Fibroblast of skin of left quadriceps (primary cell): ENCODE results near the gene ALG14.
"Not testable (repeated sequence)": the region's sequence is repeated elsewhere in the genome, so short reads cannot be mapped to it uniquely, and the experiment has no call there.

Source experiments
- DNase-seq, 2 experiments: peaks; one replicate each; pipeline ENCODE4 v3.0.0-alpha.2; 2013; ENCODE audit warnings: low read depth in 2 of 2

The ALG14 gene, protein sequence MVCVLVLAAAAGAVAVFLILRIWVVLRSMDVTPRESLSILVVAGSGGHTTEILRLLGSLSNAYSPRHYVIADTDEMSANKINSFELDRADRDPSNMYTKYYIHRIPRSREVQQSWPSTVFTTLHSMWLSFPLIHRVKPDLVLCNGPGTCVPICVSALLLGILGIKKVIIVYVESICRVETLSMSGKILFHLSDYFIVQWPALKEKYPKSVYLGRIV

DNA sequence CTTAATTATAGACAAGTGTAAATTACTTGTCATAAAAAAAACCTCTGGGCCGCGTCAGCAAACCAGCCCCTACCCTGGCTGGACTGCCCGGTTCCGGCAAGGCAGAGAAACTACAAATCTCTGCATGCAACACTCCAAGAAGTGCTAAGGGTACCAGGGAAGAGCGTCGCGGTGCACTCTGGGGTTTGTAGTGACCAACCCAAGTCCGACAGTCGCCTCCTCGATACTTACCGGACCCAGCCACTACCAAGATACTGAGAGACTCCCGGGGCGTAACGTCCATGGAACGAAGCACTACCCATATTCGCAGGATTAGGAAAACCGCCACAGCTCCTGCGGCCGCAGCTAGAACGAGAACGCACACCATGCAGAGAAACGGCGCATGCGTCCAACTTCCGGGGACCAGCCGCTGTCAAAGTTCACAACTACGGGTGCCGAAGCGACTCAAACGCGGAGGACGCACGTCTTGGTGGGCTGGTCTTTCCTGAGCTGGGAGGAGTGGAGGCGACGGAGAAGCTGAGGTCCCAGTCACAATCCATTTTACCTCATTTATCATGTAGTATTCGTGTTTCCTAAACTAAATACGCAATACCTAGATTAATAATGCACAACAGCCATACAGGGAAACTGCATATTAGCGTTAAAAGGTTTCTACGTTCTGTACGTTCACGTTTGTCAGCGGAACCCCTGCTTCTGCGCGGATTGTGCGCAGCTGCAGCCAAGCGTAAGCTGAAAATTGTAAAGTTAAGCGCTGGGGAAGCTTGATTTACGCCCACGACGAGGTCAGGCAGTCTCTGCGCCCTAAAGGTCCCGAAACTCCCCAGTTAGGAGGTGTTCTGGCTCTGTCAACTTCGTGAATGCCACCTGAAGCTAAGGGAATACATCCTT lies at the start of gene ALG14:
TSS of gene ALG14 (minus strand) at position 420 of the 888 bp plus-strand sequence. CDS start at position 367, 53 bp downstream.
- peak; percentile 90 to 92 for DNase-seq

DNA sequence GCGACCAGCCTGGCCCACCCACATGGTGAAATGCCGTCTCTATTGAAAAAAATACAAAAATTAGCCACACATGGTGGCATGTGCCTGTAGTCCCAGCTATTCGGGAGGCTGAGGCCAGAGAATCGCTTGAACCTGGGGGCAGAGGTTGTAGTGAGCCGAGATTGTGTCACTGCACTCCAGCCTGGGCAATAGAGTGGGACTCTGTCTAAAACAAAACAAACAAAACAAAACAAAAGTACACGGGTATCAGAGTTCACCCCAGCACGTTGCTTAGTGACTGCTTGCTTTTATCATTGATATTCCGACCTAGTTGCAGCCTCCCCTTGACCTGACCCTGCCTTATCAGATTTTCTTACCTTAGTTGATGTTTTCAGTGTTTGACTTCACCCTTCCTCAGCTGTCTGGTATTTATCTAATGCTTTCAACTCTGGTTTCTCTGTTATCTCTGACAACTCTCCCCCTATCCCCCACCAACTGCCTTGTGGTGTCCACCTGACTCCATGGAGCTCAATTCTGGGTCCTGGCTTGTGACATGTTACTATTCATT lies 49.5 kb upstream of the ALG14 start:
- no peak for DNase-seq

DNA sequence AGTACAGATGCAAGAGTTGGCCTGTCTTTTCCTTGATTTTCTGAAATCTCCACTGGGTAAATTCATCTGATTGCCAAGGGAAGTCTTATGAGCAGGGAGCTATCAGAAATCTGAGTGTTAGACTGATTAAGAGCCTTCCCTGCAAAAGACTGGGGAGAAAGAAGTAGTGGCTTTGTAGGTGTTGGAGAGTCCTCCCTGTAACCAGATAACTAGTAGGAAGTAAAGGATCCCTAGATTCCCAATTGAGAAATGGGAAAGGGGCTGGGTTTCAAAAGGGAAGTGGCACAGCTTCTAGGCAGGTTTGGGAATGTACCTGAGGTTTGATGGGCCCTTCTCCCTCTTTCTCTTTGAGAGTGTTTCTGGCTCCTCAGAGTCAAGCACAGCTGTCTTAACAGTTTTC lies 46.5 kb upstream of the ALG14 start:
- no peak for DNase-seq

DNA sequence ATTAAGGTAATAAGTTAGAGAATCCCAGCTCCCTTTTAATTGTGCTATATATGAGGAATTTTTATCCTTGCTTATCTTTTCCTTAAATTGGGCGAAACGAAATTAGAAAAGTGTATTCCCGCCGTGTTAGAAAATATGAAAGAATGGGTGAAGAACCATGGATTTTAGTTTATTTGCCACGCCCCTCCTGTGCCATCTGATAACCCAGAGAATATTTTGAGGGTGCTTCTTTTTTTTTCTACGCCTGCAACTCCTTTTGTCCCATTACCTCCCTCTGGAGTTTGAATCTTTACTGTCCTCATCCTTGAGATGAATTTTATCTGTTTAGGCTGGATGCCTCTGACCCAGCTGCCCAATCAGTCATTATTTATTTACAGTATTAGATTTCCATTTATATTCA lies 46.0 kb upstream of the ALG14 start:
- no peak for DNase-seq

DNA sequence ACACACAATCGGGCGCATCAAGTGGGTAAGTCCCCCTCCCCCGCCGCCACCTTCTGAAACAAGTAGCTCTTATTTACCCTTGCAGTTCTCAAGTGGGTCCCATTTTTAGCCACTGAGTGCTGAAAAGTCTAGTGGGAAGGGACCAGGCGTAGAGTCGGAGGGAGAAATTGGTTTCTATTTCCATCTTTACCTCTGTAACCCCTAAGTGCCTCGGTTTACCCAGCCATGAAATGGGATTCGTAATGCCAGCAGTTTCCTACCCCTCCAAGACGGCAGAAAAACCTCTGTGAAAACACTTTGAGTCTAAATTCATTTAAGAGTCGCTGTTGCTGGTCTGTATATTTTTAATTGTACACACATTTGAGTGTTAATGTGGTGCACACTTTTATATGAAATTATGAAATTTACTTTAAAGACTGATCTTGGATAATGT lies 45.3 kb upstream of the ALG14 start:
- no peak for DNase-seq

DNA sequence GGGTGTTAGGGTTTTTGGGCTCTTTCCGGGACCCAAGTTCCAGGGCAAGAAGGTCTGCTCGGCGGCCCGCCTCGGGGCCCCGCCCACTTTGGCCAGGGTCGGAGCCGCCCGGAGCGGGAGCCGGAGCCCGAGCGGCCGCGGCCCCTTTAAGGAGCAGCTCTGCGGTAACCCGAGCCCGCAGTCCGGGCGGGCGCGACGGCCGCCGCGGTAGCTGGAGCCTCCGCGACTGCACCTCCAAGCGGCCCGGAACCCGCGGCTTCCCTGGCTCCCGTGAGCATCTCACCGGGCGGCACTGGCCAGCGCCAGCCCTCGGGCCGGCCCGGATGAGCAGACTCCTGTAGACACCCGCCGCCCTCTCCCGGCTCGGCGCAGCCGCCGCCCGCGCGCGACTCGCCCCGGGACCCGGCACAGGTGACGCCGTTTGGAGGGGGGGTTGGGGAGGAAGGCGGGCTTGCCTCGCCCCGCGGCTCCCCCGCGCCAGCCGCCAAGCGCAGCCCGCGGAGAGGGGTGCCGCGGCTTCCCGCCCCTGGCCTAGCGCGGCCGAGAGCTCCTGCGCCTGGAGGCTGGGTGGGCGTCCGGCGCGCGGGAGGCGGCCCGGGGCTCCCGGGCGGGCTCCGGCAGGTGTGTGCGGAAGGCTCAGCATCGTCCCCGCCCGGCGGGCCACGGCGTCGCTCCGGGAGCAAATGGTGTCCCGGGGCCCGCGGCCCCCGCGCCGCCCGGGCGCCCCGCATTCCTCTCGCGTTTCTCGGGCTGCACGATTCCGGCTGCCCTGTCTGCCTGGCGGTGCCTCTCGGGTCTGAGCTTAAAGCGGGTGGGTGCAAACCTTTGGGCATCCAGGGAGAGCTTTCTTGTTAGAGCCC lies 44.7 kb upstream of the ALG14 start, which contains the start of gene TLCD4:
TSS of gene TLCD4 (plus strand) at position 149 of the 860 bp plus-strand sequence. CDS start 26,547 bp downstream, outside the sequence.
- no peak for DNase-seq

DNA sequence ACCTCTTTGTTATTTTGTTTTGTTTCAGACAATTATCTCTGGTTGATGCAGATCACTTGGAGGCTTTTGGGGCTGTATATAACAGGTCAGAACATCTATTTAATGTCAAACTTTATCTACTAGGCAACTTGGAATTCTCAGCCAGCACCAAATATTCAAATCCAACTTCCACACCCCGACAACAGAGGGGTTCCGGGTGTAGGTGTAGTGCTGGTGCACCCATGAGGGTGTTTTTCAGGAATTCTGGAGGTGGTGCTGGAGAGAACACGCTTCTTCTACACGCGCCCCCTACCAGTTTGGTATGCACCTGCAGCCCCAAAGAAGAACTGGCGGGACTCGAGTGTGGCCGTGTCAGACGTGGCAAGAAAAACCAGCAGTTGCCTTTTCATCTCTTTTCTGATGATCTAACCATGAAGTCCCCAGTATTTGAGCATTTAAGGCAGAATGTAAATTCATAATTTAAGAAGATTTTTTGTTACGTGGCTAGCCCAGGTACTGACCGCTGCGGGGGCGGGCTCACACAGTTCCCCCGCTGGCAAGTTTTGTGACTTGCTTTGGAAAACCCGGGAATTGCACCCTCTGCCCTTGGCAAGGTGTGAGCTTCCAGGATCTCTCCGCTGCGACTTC lies 43.9 kb upstream of the ALG14 start:
- peak in 1 of 2 experiments; percentile 6 for DNase-seq

DNA sequence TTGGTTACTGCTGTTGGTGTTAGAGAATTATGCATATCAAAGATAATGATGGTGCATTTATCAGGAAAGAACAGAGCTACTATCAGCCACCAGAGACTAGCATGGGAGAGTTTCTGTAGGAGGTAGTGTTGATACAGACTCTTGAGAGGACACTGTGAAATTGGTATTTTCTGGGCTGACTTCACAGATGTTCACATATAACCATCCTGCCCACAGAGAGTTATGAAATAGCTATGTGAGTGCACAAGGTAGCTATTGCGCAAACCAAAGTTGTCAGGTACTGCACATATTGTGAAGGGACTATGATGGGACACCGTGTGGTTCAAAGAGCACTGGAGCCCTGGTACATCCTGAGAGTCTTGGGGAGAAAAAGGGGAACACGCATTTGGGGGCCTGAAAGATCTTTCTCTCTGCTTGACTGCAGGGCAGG lies 43.0 kb upstream of the ALG14 start:
- no peak for DNase-seq

DNA sequence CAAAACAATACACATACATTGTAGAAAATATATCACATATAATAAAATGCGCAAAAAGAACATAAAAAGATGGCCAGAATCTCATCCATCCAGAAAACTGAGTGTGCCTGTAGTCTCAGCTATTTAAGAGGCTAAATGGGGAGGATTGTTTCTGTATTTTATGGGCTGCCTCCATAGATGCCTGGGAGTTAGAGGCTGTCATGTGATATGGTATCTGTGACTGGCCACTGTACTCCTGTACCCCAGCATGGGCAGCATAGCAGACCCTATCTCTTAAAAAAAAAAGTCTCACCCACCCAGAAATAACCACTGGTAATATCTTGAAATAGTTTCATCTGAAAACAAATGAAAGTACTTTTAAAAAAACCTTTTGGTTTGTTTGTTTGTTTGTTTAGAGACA lies 40.9 kb upstream of the ALG14 start:
- DNase-seq = no peak

DNA sequence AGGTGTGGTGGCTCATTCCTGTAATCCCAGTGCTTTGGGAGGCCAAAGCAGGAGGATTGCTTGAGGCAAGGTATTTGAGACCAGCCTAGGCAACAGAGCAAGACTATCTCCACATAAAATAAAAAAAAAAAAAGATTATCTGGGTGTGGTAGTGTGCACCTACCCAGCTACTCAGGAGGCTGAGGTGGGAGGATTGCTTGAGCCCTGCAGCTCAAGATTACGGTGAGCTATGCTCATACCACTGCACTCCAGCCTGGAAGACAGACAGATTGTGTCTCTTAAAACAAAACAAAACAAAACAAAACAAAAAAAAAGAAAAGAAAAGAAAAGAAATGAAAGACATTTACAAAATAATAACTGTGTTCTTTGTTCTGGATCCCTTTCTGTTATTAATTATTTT lies 38.3 kb upstream of the ALG14 start:
- DNase-seq = no peak

DNA sequence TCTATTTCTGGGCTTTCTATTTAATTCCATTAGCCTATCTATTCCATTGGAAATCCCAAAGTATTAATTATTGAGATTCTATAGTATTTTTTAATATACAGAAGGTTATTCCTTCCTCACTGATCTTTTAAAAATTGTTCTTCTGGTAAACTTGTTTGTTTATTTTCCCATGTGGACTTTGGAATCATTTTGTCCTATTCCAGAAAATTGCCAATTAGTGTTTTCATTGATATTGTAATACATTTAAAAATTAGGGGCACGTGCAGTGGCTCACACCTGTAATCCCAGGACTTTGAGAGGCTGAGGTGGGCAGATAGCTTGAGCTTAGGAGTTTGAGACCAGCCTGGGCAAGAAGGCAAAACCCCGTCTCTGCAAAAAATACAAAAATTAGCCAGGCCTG lies 36.0 kb upstream of the ALG14 start:
- no peak for DNase-seq

DNA sequence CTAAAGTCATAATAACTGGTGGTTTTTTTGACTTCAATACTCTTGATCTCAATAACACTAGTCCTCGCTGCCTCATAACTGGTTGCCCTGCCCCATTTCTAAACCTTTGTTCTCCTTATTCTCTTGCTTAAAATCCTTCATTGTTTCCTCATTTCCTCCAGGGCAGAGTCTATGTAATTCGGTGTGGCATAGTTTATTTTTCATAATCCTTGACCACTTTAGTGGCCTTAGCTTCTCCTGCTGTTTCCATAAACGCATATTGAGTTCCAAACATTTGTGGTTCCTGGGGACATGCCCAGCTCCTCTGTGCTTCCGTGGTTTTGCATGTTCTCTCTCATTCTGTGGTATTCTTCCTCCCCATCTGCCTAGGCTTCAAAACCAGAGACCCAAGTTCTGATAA lies 25.4 kb upstream of the ALG14 start:
- DNase-seq = no peak

DNA sequence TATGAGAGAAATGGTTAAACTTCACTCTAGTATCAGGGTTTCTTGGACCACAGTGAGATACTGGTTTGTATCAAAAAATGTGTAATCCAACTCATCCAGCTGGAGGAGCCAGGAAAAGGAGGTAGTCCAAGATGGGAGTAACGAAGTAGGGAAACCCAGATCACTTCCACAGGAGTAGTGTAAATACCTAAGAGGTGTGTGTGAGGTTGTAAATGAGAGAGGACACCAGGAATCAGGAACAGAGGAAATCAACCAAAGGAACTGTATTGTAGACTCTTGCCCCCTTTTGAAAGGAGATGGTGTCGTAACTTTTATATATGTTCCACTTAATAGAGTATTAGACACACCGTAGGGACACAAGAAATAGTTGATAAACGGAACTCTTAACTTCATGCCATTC lies 24.7 kb upstream of the ALG14 start:
- no peak for DNase-seq

DNA sequence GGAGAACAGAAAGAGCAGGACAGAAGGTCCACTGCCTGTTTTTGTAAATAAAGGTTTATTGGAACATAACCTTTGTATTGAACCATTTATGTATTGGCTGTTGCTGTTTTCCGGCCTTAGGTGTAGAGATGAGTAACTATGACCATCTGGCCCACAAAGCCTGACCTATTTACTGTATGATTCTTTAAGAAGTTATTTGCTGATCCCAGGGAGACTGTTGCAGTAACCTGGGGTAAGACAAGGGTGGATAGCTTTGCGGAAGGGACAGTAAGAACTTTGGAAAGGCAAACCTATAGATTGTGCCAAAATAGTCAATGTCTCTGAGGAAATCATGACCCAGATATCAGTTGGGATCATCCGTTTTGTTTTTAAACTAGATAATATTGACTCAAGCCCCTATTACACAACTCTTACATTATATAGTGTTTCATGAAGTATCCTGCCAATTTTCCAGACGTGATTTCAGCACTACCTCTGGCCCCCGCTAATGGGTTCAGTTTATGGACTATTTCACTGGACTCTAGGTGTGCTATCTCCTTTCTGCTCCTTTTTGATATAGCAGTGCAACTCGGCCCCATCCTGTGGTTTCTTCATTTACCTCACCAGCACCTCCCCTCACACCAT lies 23.6 kb upstream of the ALG14 start:
- DNase-seq = no peak

DNA sequence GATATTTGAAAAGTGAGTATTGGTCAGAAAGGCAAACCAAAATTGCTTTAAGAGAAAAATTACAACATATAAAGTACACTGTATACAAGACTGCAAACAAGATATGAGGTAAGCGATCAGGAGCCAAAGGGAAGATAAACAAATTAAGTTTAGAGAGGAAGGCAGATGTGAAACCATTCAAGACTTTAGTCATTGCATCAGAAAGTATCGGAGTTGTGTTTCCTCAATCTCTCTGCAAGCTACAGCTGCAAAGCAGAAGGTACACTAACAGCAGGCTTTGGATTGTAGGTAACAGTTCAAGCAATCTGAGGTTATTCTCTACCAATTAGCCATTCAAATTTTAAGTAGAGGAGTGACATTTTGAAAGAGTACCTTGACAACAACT lies 23.1 kb upstream of the ALG14 start:
- DNase-seq = no peak

DNA sequence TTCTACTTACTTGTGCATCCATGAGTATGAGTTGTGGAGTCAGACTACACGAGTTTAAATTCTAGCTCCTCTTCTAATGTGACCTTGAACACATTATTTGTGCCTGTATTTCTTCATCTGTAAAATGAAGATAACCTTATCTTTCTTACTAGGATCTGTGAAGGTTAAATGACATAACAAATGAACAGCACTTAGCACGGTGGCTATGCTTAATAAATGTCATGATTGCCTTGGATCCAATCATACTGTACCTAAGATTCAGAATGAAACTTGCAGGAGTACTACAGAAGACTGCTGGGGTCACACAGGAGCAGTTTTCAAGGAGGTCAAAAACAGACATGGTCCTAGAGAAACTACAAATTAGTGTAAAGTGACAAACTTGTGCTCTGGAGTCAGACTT lies 22.2 kb upstream of the ALG14 start:
- no peak for DNase-seq

DNA sequence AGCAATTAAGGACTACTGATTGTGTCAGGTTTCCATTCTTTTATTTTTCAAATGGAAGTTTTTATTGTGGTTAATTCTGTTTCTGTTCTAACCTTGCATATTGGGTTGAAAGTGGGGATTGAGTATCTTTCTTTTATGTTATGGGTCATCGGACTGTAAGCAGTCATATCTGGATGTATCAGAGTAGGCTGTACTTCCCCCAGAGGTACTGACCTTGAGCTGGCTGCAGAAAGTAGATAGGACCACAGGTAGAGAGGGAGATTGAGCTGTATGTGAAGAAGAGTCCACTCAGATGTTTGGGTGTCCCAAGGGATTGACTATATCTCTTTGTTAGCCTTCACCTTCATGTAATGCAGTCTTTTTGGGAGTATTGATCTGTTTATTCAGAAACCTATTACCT lies 20.5 kb upstream of the ALG14 start:
- no peak for DNase-seq

DNA sequence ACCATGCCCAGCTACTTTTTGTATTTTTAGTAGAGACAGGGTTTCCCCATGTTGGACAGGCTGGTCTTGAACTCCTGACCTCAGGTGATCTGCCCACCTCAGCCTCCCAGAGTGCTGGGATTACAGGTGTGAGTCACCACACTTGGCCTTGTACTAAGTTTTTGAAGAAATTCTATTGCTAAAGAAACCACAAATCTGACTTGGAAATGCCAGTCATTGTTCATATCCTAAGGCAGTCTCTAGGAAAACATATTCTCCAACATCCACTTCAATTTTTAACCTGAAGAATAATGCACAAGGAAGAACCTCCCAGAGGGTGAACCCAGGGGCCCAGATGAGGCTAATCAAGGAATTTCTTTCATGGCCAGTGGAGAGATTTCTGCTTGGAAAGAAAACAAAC lies 20.1 kb upstream of the ALG14 start:
- DNase-seq = not testable (repeated sequence)

DNA sequence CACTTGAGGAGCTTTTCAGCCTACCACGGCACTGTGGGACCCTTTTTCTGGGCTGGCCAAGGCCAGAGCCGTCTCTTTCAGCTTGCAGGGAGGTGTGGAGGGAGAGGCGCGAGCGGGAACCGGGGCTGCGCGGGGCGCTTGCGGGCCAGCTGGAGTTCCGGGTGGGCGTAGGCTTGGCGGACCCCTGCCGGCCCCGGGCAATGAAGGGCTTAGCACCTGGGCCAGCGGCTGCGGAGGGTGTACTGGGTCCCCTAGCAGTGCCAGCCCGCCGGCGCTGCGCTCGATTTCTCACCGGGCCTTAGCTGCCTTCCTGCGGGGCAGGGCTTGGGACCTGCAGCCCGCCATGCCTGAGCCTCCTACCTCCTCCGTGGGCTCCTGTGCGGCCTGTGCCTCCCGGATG lies 18.5 kb upstream of the ALG14 start:
- not testable (repeated sequence) for DNase-seq

DNA sequence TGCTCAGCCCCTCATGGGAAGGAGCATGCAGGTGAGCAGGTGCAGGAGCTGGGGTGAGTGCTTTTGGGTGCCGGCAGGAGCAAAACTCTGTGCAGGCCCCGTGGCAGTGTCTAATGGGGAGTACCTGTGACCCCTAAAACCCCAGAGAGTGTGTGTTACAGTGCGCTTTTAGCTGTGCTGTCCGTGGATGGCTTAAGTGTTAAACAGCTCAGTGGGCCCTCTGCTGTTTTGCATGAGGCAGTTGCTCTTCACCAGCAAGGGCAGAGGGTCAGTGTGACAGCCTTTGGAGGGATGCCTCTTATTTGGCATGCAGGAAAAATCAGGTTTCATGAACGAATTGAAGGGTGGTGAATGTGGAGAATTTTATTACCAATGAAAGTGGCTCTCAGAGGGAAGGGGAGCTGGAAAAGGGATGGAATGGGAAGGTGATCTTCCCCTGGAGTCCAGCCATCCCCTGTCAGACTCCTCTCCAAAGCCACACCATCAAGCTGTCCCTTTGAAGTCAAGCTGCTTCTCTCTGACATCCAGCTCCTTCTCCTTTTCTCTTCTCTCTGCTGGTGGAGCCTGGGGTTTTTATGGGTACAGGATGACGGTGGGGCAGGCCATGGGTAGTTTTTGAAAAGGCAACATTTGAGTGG lies 17.0 kb upstream of the ALG14 start:
- DNase-seq = no peak
